Globus pallidus (tissue), 1 donor: ENCODE measurements around the gene KRT9.
"Not testable (repeated sequence)": the region's sequence is repeated elsewhere in the genome, so short reads cannot be mapped to it uniquely, and the experiment has no call there.

Experiments used
- DNase-seq: peaks from one replicate; pipeline ENCODE4 v3.0.0-alpha.2; 2015; ENCODE audit warnings: low spot score

Gene KRT9

DNA sequence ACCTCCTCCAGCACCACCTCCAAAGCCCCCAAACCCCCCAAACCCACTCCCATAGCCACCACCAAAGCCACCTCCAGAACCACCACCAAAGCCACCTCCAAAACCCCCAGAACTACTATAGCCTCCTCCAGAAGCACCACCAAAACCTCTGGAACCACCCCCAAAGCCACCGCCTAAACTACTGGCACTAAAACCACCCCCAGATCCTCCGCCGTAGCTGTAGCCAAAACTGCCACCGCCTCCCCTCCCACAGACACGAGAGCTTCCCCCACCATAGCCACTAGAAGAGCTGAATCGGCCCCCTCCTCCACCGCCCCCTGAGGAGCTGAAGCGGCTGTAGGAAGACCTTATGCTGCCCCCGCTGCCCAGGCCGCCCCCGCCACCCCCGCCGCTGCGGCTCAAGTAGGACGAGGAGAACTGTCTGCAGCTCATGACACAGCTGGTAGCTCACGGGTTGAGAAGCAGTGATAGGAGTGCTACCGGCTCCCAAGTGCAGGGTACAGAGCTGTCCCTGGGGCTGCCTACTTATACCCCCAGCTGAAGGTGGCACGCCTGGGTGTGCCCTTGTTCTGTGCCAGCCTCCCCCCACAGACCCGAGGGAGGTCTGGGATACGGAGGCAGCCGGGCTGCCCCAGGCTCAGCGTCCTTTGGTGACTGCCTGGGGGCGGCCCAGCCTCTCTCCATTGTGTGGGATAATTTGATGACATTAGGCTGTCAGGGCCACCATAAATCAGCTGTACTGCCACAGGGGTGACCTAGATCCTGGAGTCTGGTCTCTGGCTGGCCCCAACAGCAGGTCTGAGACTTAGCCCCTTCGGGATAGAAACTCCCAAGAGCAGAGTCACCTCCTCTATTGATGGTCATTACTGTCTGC, at the start of gene KRT9:
Gene KRT9, minus strand, starts transcription at position 499 of the 874 bp plus-strand sequence. Its CDS starts 67 bp downstream, at position 432.
- DNase-seq = no peak

- not testable (repeated sequence) for DNase-seq
These were observed 49.6 kb upstream of the KRT9 start for GRCh38 chr17:41621435-41621817.

GRCh38 chr17:41620583-41621434, 49.0 kb upstream of the KRT9 start:
- no peak for DNase-seq

- not testable (repeated sequence) for DNase-seq
These were observed 48.2 kb upstream of the KRT9 start for GRCh38 chr17:41619927-41620582.

- no peak for DNase-seq
These were observed 47.4 kb upstream of the KRT9 start for GRCh38 chr17:41619036-41619926.

DNA sequence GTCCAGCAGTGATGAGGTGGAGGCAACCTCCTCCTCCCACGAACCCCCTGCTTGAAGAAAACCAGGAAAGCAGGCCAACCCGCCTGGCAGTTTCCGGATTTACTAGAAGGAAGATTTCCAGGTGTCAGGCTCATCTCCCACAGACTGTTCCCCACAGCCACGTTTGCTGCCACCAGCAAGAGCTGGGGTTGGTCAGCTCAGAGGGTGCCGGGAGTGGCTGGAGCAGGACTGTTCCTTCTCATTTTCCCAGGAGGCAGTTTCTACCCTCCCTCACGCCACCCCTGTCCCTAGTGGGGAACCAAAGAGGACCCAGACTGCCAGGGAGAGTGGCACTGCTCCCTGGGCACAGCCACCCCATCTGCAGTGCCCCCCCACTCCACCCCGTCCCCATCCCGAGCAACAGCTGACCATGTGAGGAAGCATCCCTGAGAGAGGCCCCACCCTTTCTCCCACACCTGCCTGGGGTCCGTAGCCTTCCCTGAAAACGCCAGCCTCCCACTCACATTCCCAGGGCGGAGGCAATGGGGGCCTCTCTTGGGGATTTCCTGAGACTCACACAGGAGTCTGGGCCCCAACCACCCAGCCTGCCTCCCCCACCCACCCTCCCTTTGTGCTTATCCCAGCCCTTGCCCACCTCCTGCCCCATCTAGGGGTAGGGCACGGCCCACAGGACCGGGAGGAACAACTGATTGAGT, 46.6 kb upstream of the KRT9 start:
- no peak for DNase-seq

GRCh38 chr17:41617698-41618097, 45.8 kb upstream of the KRT9 start:
- DNase-seq = no peak

- no peak for DNase-seq
These were observed 45.3 kb upstream of the KRT9 start for GRCh38 chr17:41617136-41617535.

GRCh38 chr17:41616486-41616885, 44.6 kb upstream of the KRT9 start:
- DNase-seq = not testable (repeated sequence)

GRCh38 chr17:41615454-41615853, 43.6 kb upstream of the KRT9 start:
- DNase-seq = no peak

DNA sequence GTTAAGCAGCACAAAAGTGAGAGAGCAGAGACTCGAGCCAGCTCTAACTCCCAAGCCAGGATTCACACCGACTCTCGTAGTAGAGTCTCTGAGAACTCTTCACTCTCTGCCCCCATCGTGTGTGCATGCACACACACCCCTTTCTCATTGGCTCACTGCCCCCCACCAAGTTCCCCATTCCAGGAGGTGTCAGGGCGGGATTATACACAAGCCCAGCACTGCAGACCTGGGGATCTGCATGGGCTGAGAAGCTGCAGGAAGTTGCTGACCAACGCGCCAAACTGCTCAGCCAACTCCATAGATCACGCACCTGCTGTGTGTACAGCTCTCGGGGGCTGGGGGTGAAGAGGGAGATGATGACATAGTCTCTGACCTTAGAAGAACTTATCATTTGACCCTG, 42.9 kb upstream of the KRT9 start:
- DNase-seq = not testable (repeated sequence)

GRCh38 chr17:41614098-41614497, 42.2 kb upstream of the KRT9 start:
- DNase-seq = no peak

GRCh38 chr17:41613277-41614082, 41.6 kb upstream of the KRT9 start:
- no peak for DNase-seq

GRCh38 chr17:41612376-41613160, 40.7 kb upstream of the KRT9 start, which contains the start of gene KRT16:
Gene KRT16 (minus strand): TSS chr17:41612767. CDS start chr17:41612688, 79 bp downstream.
- DNase-seq = not testable (repeated sequence)

DNA sequence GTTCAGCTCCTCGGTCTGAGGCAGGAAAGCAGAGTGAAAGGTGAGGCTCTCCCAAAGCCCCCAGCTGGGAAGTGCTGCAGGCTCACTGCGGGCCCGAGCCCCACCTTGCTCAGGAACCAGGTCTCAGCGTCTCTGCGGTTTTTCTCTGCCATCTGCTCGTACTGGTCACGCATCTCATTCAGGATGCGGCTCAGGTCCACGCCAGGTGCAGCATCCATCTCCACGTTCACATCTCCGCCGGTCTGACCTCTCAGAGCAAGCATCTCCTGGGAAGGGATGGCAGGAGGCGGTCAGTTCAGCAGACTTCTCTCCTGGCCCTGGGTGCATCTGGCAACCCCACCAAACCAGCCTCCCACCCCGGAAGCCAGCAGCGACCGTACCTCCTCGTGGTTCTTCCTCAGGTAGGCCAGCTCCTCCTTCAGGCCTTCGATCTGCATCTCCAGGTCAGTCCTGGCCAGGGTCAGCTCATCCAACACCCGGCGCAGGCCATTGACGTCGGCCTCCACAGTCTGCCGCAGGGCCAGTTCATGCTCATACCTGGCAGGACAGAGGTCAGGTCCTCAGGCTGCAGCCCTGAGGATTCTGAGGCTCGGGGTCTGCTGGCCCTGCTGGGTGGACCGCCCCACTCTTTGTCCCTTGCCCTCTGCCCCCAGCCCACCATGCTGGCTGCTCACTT, 39.2 kb upstream of the KRT9 start:
- DNase-seq = no peak

GRCh38 chr17:41610061-41610517, 38.2 kb upstream of the KRT9 start:
- DNase-seq = not testable (repeated sequence)

- DNase-seq = not testable (repeated sequence)
These were observed 35.1 kb upstream of the KRT9 start for GRCh38 chr17:41606930-41607329.

DNA sequence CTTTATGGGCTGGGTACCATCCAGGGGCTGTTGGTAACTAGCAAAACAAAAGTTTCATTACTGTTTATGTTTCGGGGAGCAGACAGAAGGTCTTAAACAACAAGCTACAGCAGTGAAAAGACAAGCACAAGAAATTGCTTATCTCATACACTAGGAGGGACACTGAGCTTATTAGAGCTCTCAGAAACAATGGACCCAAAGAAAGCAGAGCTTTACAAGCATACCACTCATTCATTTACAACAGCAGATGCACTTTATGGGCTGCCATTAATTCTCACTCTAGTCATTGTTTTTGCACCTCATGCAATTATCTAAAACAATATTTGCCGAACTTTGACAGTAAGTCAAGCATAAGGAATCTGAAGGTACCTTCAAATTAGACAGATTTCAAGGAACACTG, 30.7 kb upstream of the KRT9 start:
- DNase-seq = peak; percentile 15
